IMR-90 (cell line): ENCODE results near the gene TMEM114. TPM values are rescaled to one million over a fixed set of nuclear protein-coding genes. Genes with fewer than 3 reads are reported as not detected.

ENCODE experiments used
- ATAC-seq: fragments of 200-7000 bp; cut with Tn5 transposase; 2 replicates; pipeline ENCODE4 v1.9.1; 2020; ENCODE audit warnings: low read depth, mild to moderate bottlenecking, moderate library complexity
- BruUV-seq: library from RNA; stranded (reverse); fragments of 400-500 nt; replicated peaks from 2 replicates; lab custom pipeline; 2021; lab: Mats Ljungman, UMichigan
- CTCF ChIA-PET: fragments of 300-600 bp; formaldehyde crosslinking; extraction: SDS; loops from one replicate; lab custom pipeline; 2021; ENCODE audit warnings: antibody characterized with exemption; lab: Yijun Ruan, JAX
- POLR2A ChIA-PET: fragments of 300-600 bp; sonication (Branson Sonifier 250); formaldehyde crosslinking; loops from one replicate; lab custom pipeline; 2022; ENCODE audit warnings: antibody characterized with exemption; ENCODE audit not compliant: unreplicated experiment; lab: Charles Lee
- DNase-seq: peaks from one replicate; pipeline ENCODE4 v3.0.0; 2013
- H2AFZ ChIP-seq: replicated peaks from 2 replicates; pipeline ENCODE3; 2013; ENCODE audit warnings: low read length, mild to moderate bottlenecking; ENCODE audit not compliant: poor library complexity
- H2AK5ac ChIP-seq: 2 replicates; pipeline ENCODE4 v1.6.1; 2013; ENCODE audit warnings: low read depth, low read length, inconsistent platforms
- H2AK9ac ChIP-seq: replicated peaks from 2 replicates; pipeline ENCODE3; 2013; ENCODE audit warnings: mild to moderate bottlenecking, low read depth, low read length, moderate library complexity; ENCODE audit not compliant: poor library complexity
- H2BK120ac ChIP-seq: 2 replicates; pipeline ENCODE4 v1.6.1; 2013; ENCODE audit warnings: low read depth, low read length, inconsistent platforms
- H2BK15ac ChIP-seq: 3 replicates; pipeline ENCODE4 v1.6.1; 2013; ENCODE audit warnings: low read depth, low read length, inconsistent platforms
- H2BK20ac ChIP-seq: 2 replicates; pipeline ENCODE4 v1.6.1; 2013; ENCODE audit warnings: low read depth, mild to moderate bottlenecking, inconsistent platforms, low read length, moderate library complexity
- H2BK5ac ChIP-seq: 2 replicates; pipeline ENCODE4 v1.6.1; 2013; ENCODE audit warnings: mild to moderate bottlenecking, low read depth, low read length, inconsistent platforms; ENCODE audit not compliant: poor library complexity, severe bottlenecking
- H3K14ac ChIP-seq: replicated peaks from 2 replicates; pipeline ENCODE4 v1.6.1; 2013; ENCODE audit warnings: low read depth, low read length, inconsistent platforms
- H3K18ac ChIP-seq: 2 replicates; pipeline ENCODE4 v1.6.1; 2013; ENCODE audit warnings: low read depth, low read length, control low read depth
- H3K23ac ChIP-seq: 2 replicates; pipeline ENCODE4 v1.6.1; 2013; ENCODE audit warnings: low read depth, low read length, inconsistent platforms
- H3K27ac ChIP-seq: 2 replicates; pipeline ENCODE4 v1.5.1; 2013; ENCODE audit warnings: mild to moderate bottlenecking, control low read depth, low read length; ENCODE audit not compliant: insufficient read depth
- H3K27me3 ChIP-seq: 2 replicates; pipeline ENCODE4 v1.6.1; 2013; ENCODE audit warnings: low read length; ENCODE audit not compliant: control insufficient read depth, insufficient read depth
- H3K36me3 ChIP-seq: 2 replicates; pipeline ENCODE4 v1.6.1; 2013; ENCODE audit warnings: low read length, mixed read lengths; ENCODE audit not compliant: control insufficient read depth, insufficient read depth
- H3K4ac ChIP-seq: 2 replicates; pipeline ENCODE4 v1.6.1; 2013; ENCODE audit warnings: low read depth, low read length, inconsistent platforms
- H3K4me1 ChIP-seq: 2 replicates; pipeline ENCODE4 v1.6.1; 2013; ENCODE audit warnings: low read length, mixed read lengths; ENCODE audit not compliant: control insufficient read depth, insufficient read depth
- H3K4me2 ChIP-seq: 2 replicates; pipeline ENCODE4 v1.6.1; 2013; ENCODE audit warnings: low read depth, mild to moderate bottlenecking, control low read depth, low read length, moderate library complexity
- H3K4me3 ChIP-seq: 2 replicates; pipeline ENCODE4 v1.5.1; 2013; ENCODE audit warnings: low read depth, mild to moderate bottlenecking, control low read depth, low read length, moderate library complexity; ENCODE audit not compliant: insufficient read depth
- H3K56ac ChIP-seq: 2 replicates; pipeline ENCODE4 v1.6.1; 2013; ENCODE audit warnings: low read length, inconsistent platforms; ENCODE audit not compliant: insufficient read depth; ENCODE audit errors: extremely low read depth
- H3K79me1 ChIP-seq, 2 experiments: 2 replicates each; pipeline ENCODE4 v1.6.1; 2013; ENCODE audit warnings: low read length in 2 of 2, inconsistent platforms in 1 of 2, low read depth in 1 of 2
- H3K9ac ChIP-seq: 2 replicates; pipeline ENCODE4 v1.6.1; 2013; ENCODE audit warnings: low read depth, low read length, control low read depth
- H3K9me1 ChIP-seq: 2 replicates; pipeline ENCODE4 v1.6.1; 2013; ENCODE audit warnings: low read length, inconsistent platforms; ENCODE audit not compliant: insufficient read depth
- H3K9me3 ChIP-seq: 2 replicates; pipeline ENCODE4 v1.6.1; 2013; ENCODE audit warnings: low read length; ENCODE audit not compliant: control insufficient read depth, insufficient read depth
- H4K20me1 ChIP-seq: 2 replicates; pipeline ENCODE4 v1.6.1; 2013; ENCODE audit warnings: low read length, inconsistent platforms; ENCODE audit not compliant: insufficient read depth
- H4K5ac ChIP-seq: 2 replicates; pipeline ENCODE4 v1.6.1; 2013; ENCODE audit warnings: mild to moderate bottlenecking, low read depth, low read length, control low read depth
- H4K8ac ChIP-seq, 2 experiments: 2 replicates each; pipeline ENCODE4 v1.6.1; 2013; ENCODE audit warnings: low read depth in 2 of 2, low read length in 2 of 2, control low read depth in 1 of 2, inconsistent platforms in 1 of 2
- H4K91ac ChIP-seq: 2 replicates; pipeline ENCODE4 v1.6.1; 2013; ENCODE audit warnings: low read depth, low read length, inconsistent platforms; ENCODE audit not compliant: insufficient read depth
- BHLHE40 ChIP-seq: fragments of 150-350 bp; IDR thresholded peaks from 2 replicates; pipeline ENCODE4 v1.6.1; 2016; ENCODE audit warnings: mild to moderate bottlenecking, low read depth, low read length
- CEBPB ChIP-seq: IDR thresholded peaks from 2 replicates; pipeline ENCODE4 v1.6.1; 2012; ENCODE audit warnings: low read depth, low read length, improper control_type of control experiment
- FOS ChIP-seq: fragments of 150-350 bp; IDR thresholded peaks from 2 replicates; pipeline ENCODE4 v1.6.1; 2016; ENCODE audit warnings: low read depth, low read length
- MAFK ChIP-seq: IDR thresholded peaks from 2 replicates; pipeline ENCODE4 v1.6.1; 2012; ENCODE audit warnings: low read depth, low read length, improper control_type of control experiment
- MAZ ChIP-seq: IDR thresholded peaks from 2 replicates; pipeline ENCODE4 v1.6.1; 2012; ENCODE audit warnings: low read depth, mild to moderate bottlenecking, low read length, improper control_type of control experiment, moderate library complexity, borderline replicate concordance
- MXI1 ChIP-seq: IDR thresholded peaks from 2 replicates; pipeline ENCODE4 v1.6.1; 2012; ENCODE audit warnings: low read depth, mild to moderate bottlenecking, low read length, moderate library complexity, borderline replicate concordance
- NFE2L2 ChIP-seq: fragments of 150-350 bp; IDR thresholded peaks from 2 replicates; pipeline ENCODE4 v1.6.1; 2016; ENCODE audit warnings: low read depth, mild to moderate bottlenecking, low read length
- POLR2A ChIP-seq: IDR thresholded peaks from 2 replicates; pipeline ENCODE4 v1.6.1; 2012; ENCODE audit warnings: mild to moderate bottlenecking, low read depth, low read length
- RAD21 ChIP-seq: IDR thresholded peaks from 2 replicates; pipeline ENCODE4 v1.6.1; 2012; ENCODE audit warnings: low read length, improper control_type of control experiment
- RFX5 ChIP-seq: IDR thresholded peaks from 2 replicates; pipeline ENCODE4 v1.8.0; 2012; ENCODE audit warnings: low read depth, mild to moderate bottlenecking, low read length, moderate library complexity
- SMC3 ChIP-seq: fragments of 150-350 bp; IDR thresholded peaks from 2 replicates; pipeline ENCODE4 v1.6.1; 2016; ENCODE audit warnings: low read depth, mild to moderate bottlenecking, antibody characterized with exemption, low read length, moderate library complexity
- WGBS, 2 experiments: methylation state at CpG; one replicate each; pipeline versions ENCODE4 v1.1.5 to v1.1.7; 2013; ENCODE audit warnings: missing lambda C conversion rate in 2 of 2; ENCODE audit not compliant: insufficient read length in 1 of 2; ENCODE audit errors: extremely low coverage in 2 of 2; 5-methylcytosine and 5-hydroxymethylcytosine counted together
- dilution Hi-C: fragments of 300-500 bp; cut with HindIII; formaldehyde crosslinking; loops from one replicate; pipeline ENCODE4 v1.14.3; 2018; ENCODE audit warnings: low sequenced_read_pairs; ENCODE audit not compliant: unreplicated experiment
- in situ Hi-C: fragments of 300-500 bp; cut with MboI; formaldehyde crosslinking; loops from 3 replicates; pipeline ENCODE4 v1.14.3; 2019; ENCODE audit warnings: low sequenced_read_pairs, inconsistent platforms, mixed read lengths
- intact Hi-C: fragments of 100-400 bp; cut with micrococcal nuclease; formaldehyde crosslinking; loops from 2 replicates; pipeline ENCODE4 v1.10.0; 2022
- polyA plus RNA-seq, 3 experiments: library from polyadenylated mRNA; depleted of rRNA; stranded (reverse); fragments of >200 nt; gene quantifications; 2 replicates each; pipeline ENCODE4 v1.2.3, GENCODE V29; 2012; ENCODE audit warnings: low replicate concordance in 1 of 3
- total RNA-seq: library from RNA; depleted of rRNA; stranded (reverse); fragments of >200 nt; gene quantifications from 2 replicates; pipeline ENCODE4 v1.2.3, GENCODE V29; 2012

The TMEM114 gene
- total and polyA plus RNA-seq, 2 of the 4 experiments (the other 2 are of a cell fraction): not detected

DNA sequence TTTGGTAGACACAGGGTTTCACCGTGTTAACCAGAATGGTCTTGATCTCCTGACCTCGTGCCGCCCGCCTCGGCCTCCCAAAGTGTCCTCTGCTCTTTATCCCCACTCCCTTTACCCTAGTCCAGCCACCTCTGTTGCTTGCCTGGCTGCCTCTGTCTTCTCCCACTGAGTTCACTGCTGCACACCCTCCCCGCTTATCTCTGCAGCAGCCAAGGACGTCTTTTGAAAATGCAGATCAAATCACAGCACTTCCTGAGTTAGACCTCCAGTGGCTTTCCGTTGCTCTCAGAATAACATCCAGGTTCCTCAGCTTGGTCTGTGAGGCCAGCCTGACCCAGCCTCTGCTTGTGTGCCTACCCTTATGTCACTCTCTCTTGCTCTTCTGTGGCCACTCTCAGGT is 36.6 kb upstream of the TMEM114 start:
- Histone ChIP-seq H3K79me1 (peaks cover 15 to 37% of the 10 kb centered on the region in 2 experiments), H2BK5ac (no peak overlapping the region), H4K8ac (no peak overlapping the region), H2AFZ (no peak overlapping the region), H3K36me3 (peaks cover 58% of the 10 kb centered on the region), H3K4ac (no peak overlapping the region), H3K9me3 (no peaks in the 10 kb centered on the region), H2AK5ac (no peak overlapping the region), H3K4me1 (no peaks in the 10 kb centered on the region), H3K4me3 (no peak overlapping the region), H3K27me3 (no peaks in the 10 kb centered on the region), H3K4me2 (no peak overlapping the region), H3K56ac (no peak overlapping the region), H4K91ac (no peak overlapping the region), H3K27ac (no peak overlapping the region), H2BK20ac (no peak overlapping the region), H4K5ac (no peak overlapping the region), H2AK9ac (no peak overlapping the region), H3K9ac (no peak overlapping the region), H2BK120ac (no peak overlapping the region), H2BK15ac (no peak overlapping the region), H3K9me1 (peaks cover 3% of the 10 kb centered on the region; the same call in 1 of the 2 replicates), H3K23ac (no peak overlapping the region), H3K14ac (no peak overlapping the region), H4K20me1 (peaks cover 7% of the 10 kb centered on the region; the same call in 1 of the 2 replicates), H3K18ac (no peak overlapping the region)
- BruUV-seq: no TSS peak
- in situ Hi-C loops (no loop called here), intact Hi-C loops (no loop called here), dilution Hi-C loops (no loop called here)
- 97% methylated on average over 7 of the region's 8 CpGs; no CpG with 5 or more reads in 1 of the 2 experiments for WGBS, 2 experiments
- ATAC-seq (no peak), DNase-seq (no peak)
- TF ChIP-seq BHLHE40 (no peak), SMC3 (no peak), MAFK (no peak), POLR2A (no peak), RAD21 (no peak), CEBPB (no peak), FOS (no peak), RFX5 (no peak), MAZ (no peak), MXI1 (no peak), NFE2L2 (no peak)
- POLR2A ChIA-PET: no interaction called here
- CTCF ChIA-PET: no interaction called here
